ENCODE measurements around the gene PAQR5.

The PAQR5 gene

GRCh38 chr15:69343133-69343532, 44.4 kb downstream of the PAQR5 start:
- no peak overlapping the region for H4K8ac ChIP-seq (ENCODE audit: low read length)
- no peak overlapping the region for H2AK5ac ChIP-seq (ENCODE audit: low read length, severe bottlenecking)
- H3K14ac ChIP-seq (ENCODE audit: low read length in 2 of 2), result no peak overlapping the region
- no peak overlapping the region for H2BK120ac ChIP-seq (ENCODE audit: low read depth, low read length)
- no peak overlapping the region for H3K4ac ChIP-seq (ENCODE audit: low read depth in 1 of 2, low read length in 2 of 2)
- H2BK5ac ChIP-seq (ENCODE audit: low read depth, low read length, poor library complexity, severe bottlenecking), result no peak overlapping the region
- H2AFZ ChIP-seq (ENCODE audit: low read depth, low read length), result no peak overlapping the region
- H3K23ac ChIP-seq (ENCODE audit: low read length in 2 of 2), result no peak overlapping the region
- no peak for DNase-seq
- no peak overlapping the region for H2BK15ac ChIP-seq (ENCODE audit: low read depth, poor library complexity, severe bottlenecking)
- H3K27me3 ChIP-seq (ENCODE audit: control insufficient read depth in 1 of 2, insufficient read depth in 1 of 2, low read length in 2 of 2), result no peaks in the 10 kb centered on the region
- peaks cover 0 to 5% of the 10 kb centered on the region in 2 experiments for H3K36me3 ChIP-seq (ENCODE audit: control insufficient read depth in 1 of 2, insufficient read depth in 2 of 2, low read depth in 1 of 2, low read length in 2 of 2)
- no peaks in the 10 kb centered on the region for H3K79me1 ChIP-seq (replicated peaks; ENCODE audit: low read length, poor library complexity, severe bottlenecking)
- no peak overlapping the region for H4K91ac ChIP-seq (ENCODE audit: low read length)
- 32% methylated on average over 2 of the region's 2 CpGs for WGBS
- no peak overlapping the region for H3K9ac ChIP-seq (ENCODE audit: low read length)
- H3K4me3 ChIP-seq (ENCODE audit: insufficient read depth in 1 of 2, low read depth in 1 of 2, low read length in 2 of 2), result no peak overlapping the region
- no peaks in the 10 kb centered on the region for H3K9me3 ChIP-seq (ENCODE audit: control insufficient read depth, low read length)
- H3K18ac ChIP-seq (ENCODE audit: low read depth in 1 of 2, low read length in 2 of 2), result no peak overlapping the region
- H3K27ac ChIP-seq (ENCODE audit: low read length, poor library complexity, severe bottlenecking), result no peak overlapping the region
- peaks cover 2% of the 10 kb centered on the region for H3K4me1 ChIP-seq (ENCODE audit: control insufficient read depth, insufficient read depth, low read depth, low read length)
- H3K4me2 ChIP-seq (ENCODE audit: low read length, poor library complexity, severe bottlenecking), result no peak overlapping the region
- no peak overlapping the region for H2BK12ac ChIP-seq (ENCODE audit: low read length in 2 of 2)

- H2BK12ac ChIP-seq (ENCODE audit: low read length in 2 of 2), result no peak overlapping the region
- H3K27me3 ChIP-seq (ENCODE audit: control insufficient read depth in 1 of 2, insufficient read depth in 1 of 2, low read length in 2 of 2), result no peaks in the 10 kb centered on the region
- H3K9me3 ChIP-seq (ENCODE audit: control insufficient read depth, low read length), result no peaks in the 10 kb centered on the region
- no peak overlapping the region for H3K9ac ChIP-seq (ENCODE audit: low read length)
- H3K18ac ChIP-seq (ENCODE audit: low read depth in 1 of 2, low read length in 2 of 2), result no peak overlapping the region
- no peak overlapping the region for H2AK5ac ChIP-seq (ENCODE audit: low read length, severe bottlenecking)
- H2AFZ ChIP-seq (ENCODE audit: low read depth, low read length), result no peak overlapping the region
- H3K79me1 ChIP-seq (replicated peaks; ENCODE audit: low read length, poor library complexity, severe bottlenecking), result no peaks in the 10 kb centered on the region
- no CpG with 5 or more reads among the region's 2 CpGs for WGBS
- H3K4me3 ChIP-seq (ENCODE audit: insufficient read depth in 1 of 2, low read depth in 1 of 2, low read length in 2 of 2), result no peak overlapping the region
- no peak overlapping the region for H2BK5ac ChIP-seq (ENCODE audit: low read depth, low read length, poor library complexity, severe bottlenecking)
- H3K4ac ChIP-seq (ENCODE audit: low read depth in 1 of 2, low read length in 2 of 2), result no peak overlapping the region
- no peak overlapping the region for H3K4me2 ChIP-seq (ENCODE audit: low read length, poor library complexity, severe bottlenecking)
- H3K14ac ChIP-seq (ENCODE audit: low read length in 2 of 2), result no peak overlapping the region
- no peak overlapping the region for H3K23ac ChIP-seq (ENCODE audit: low read length in 2 of 2)
- H3K27ac ChIP-seq (ENCODE audit: low read length, poor library complexity, severe bottlenecking), result no peak overlapping the region
- peaks cover 0 to 5% of the 10 kb centered on the region in 2 experiments for H3K36me3 ChIP-seq (ENCODE audit: control insufficient read depth in 1 of 2, insufficient read depth in 2 of 2, low read depth in 1 of 2, low read length in 2 of 2)
- H2BK15ac ChIP-seq (ENCODE audit: low read depth, poor library complexity, severe bottlenecking), result no peak overlapping the region
- peaks cover 2% of the 10 kb centered on the region for H3K4me1 ChIP-seq (ENCODE audit: control insufficient read depth, insufficient read depth, low read depth, low read length)
- H4K91ac ChIP-seq (ENCODE audit: low read length), result no peak overlapping the region
- H2BK120ac ChIP-seq (ENCODE audit: low read depth, low read length), result no peak overlapping the region
- DNase-seq, result no peak
- no peak overlapping the region for H4K8ac ChIP-seq (ENCODE audit: low read length)
Observed at GRCh38 chr15:69344238-69344637, 45.5 kb downstream of the PAQR5 start.

- H3K27ac ChIP-seq (ENCODE audit: low read length, poor library complexity, severe bottlenecking), result no peak overlapping the region
- H3K18ac ChIP-seq (ENCODE audit: low read depth in 1 of 2, low read length in 2 of 2), result no peak overlapping the region
- no peaks in the 10 kb centered on the region for H3K79me1 ChIP-seq (replicated peaks; ENCODE audit: low read length, poor library complexity, severe bottlenecking)
- H4K91ac ChIP-seq (ENCODE audit: low read length), result no peak overlapping the region
- no peak overlapping the region for H3K4me2 ChIP-seq (ENCODE audit: low read length, poor library complexity, severe bottlenecking)
- WGBS, result 93% methylated on average over 4 of the region's 5 CpGs
- H3K14ac ChIP-seq (ENCODE audit: low read length in 2 of 2), result no peak overlapping the region
- no peak overlapping the region for H3K23ac ChIP-seq (ENCODE audit: low read length in 2 of 2)
- peaks cover 2% of the 10 kb centered on the region for H3K4me1 ChIP-seq (ENCODE audit: control insufficient read depth, insufficient read depth, low read depth, low read length)
- H2BK5ac ChIP-seq (ENCODE audit: low read depth, low read length, poor library complexity, severe bottlenecking), result no peak overlapping the region
- DNase-seq, result no peak
- H3K4ac ChIP-seq (ENCODE audit: low read depth in 1 of 2, low read length in 2 of 2), result no peak overlapping the region
- H2AK5ac ChIP-seq (ENCODE audit: low read length, severe bottlenecking), result no peak overlapping the region
- no peak overlapping the region for H2BK15ac ChIP-seq (ENCODE audit: low read depth, poor library complexity, severe bottlenecking)
- no peak overlapping the region for H2BK120ac ChIP-seq (ENCODE audit: low read depth, low read length)
- H3K36me3 ChIP-seq (ENCODE audit: control insufficient read depth in 1 of 2, insufficient read depth in 2 of 2, low read depth in 1 of 2, low read length in 2 of 2), result no peaks in the 10 kb centered on the region
- H3K9ac ChIP-seq (ENCODE audit: low read length), result peak overlapping the region; percentile 34
- H3K4me3 ChIP-seq (ENCODE audit: insufficient read depth in 1 of 2, low read depth in 1 of 2, low read length in 2 of 2), result no peak overlapping the region
- no peak overlapping the region for H4K8ac ChIP-seq (ENCODE audit: low read length)
- H3K9me3 ChIP-seq (ENCODE audit: control insufficient read depth, low read length), result no peaks in the 10 kb centered on the region
- H2AFZ ChIP-seq (ENCODE audit: low read depth, low read length), result no peak overlapping the region
- no peak overlapping the region for H2BK12ac ChIP-seq (ENCODE audit: low read length in 2 of 2)
- H3K27me3 ChIP-seq (ENCODE audit: control insufficient read depth in 1 of 2, insufficient read depth in 1 of 2, low read length in 2 of 2), result no peaks in the 10 kb centered on the region
Observed at GRCh38 chr15:69346112-69346511, 47.4 kb downstream of the PAQR5 start.

- Histone ChIP-seq H3K27ac (ENCODE audit: low read length, poor library complexity, severe bottlenecking) (no peak overlapping the region), H2BK15ac (ENCODE audit: low read depth, poor library complexity, severe bottlenecking) (no peak overlapping the region), H3K36me3 (ENCODE audit: control insufficient read depth in 1 of 2, insufficient read depth in 2 of 2, low read depth in 1 of 2, low read length in 2 of 2) (no peaks in the 10 kb centered on the region), H3K14ac (ENCODE audit: low read length in 2 of 2) (no peak overlapping the region), H3K23ac (ENCODE audit: low read length in 2 of 2) (no peak overlapping the region), H2BK120ac (ENCODE audit: low read depth, low read length) (no peak overlapping the region), H4K8ac (ENCODE audit: low read length) (no peak overlapping the region), H3K4me3 (ENCODE audit: insufficient read depth in 1 of 2, low read depth in 1 of 2, low read length in 2 of 2) (no peak overlapping the region), H2BK5ac (ENCODE audit: low read depth, low read length, poor library complexity, severe bottlenecking) (no peak overlapping the region), H3K27me3 (ENCODE audit: control insufficient read depth in 1 of 2, insufficient read depth in 1 of 2, low read length in 2 of 2) (no peaks in the 10 kb centered on the region), H3K9ac (ENCODE audit: low read length) (no peak overlapping the region), H2BK12ac (ENCODE audit: low read length in 2 of 2) (no peak overlapping the region), H3K9me3 (ENCODE audit: control insufficient read depth, low read length) (no peaks in the 10 kb centered on the region), H2AFZ (ENCODE audit: low read depth, low read length) (no peak overlapping the region), H3K4ac (ENCODE audit: low read depth in 1 of 2, low read length in 2 of 2) (no peak overlapping the region), H4K91ac (ENCODE audit: low read length) (no peak overlapping the region), H3K79me1 (replicated peaks; ENCODE audit: low read length, poor library complexity, severe bottlenecking) (no peaks in the 10 kb centered on the region), H3K4me1 (ENCODE audit: control insufficient read depth, insufficient read depth, low read depth, low read length) (peaks cover under 1% of the 10 kb centered on the region), H3K18ac (ENCODE audit: low read depth in 1 of 2, low read length in 2 of 2) (no peak overlapping the region), H2AK5ac (ENCODE audit: low read length, severe bottlenecking) (no peak overlapping the region), H3K4me2 (ENCODE audit: low read length, poor library complexity, severe bottlenecking) (no peak overlapping the region)
- no peak for DNase-seq
- 91% methylated on average over 3 of the region's 4 CpGs for WGBS
Observed at GRCh38 chr15:69351333-69351732, 52.6 kb downstream of the PAQR5 start.
